ENCODE results near the gene MRPS7.

Gene MRPS7

DNA sequence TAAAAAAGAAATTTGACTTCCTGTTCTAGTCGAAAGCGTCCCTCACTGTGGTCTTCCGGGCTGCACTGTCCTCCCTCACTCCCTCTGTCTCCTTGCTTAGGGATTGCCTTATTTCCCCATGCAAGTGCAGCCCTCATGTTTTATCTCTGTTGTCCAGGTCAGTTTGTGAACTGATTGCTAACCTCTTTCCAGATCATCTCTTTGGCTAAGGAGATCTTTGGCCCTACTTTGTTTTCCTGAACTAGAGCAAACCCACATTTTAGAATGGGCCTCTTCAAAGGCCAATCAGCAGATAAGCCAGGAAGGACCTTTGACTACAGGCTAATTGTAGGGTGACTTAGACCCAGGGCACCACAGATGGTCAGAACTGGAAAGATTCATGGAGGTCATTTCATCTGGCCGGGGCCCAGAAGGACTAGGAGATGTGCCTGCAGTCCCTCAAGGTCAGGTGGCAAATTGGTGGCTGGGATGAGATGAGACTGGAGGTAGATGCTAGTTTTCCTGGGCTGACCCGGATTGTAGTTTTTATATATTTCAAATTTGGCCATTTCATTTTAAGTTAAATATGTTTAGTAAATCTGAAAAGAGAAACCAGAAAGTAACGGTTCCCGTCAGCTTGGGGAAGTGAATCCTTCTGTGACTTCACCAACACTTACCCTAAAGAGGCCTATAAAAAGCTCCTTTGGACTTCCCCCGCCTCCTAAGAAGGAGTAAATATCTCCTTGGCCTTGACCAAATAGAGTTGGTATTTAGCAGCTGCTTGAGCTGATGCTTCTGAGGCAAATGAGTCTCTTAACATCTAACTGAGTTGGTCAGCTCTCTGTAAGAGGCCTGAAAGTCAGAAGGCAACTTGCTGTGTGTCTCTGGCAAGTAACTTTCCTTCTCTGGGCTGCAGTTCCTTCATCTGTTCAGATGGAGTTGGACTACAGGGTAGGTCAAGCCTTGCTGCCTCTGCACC, 33.8 kb downstream of the MRPS7 start:
- no peak for TF ChIP-seq GATA1 (IDR thresholded peaks at IDR 0.05; ENCODE audit: low read depth, low read length)
- TF ChIP-seq POLR2A (IDR thresholded peaks at IDR 0.05; ENCODE audit: low read length), result no peak
- no peak for DNase-seq

DNA sequence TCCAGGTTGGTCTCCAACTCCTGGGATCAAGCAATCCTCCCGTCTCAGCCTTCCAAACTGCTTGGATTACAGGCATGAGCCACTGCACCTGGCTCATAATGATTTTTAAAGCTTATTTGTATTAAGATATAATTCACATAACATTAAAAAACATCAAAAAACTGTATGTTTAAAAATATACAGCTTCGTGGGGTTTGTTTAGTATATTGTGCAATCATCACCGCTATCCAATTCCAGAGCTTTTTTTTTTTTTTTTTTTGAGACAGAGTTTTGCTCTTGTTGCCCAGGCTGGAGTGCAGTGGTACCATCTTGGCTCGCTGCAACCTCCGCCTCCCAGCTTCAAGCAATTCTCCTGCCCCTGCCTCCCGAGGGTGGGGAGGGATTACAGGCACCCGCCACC, 38.6 kb downstream of the MRPS7 start:
- no peak for DNase-seq
- TF ChIP-seq POLR2A (IDR thresholded peaks at IDR 0.05; ENCODE audit: low read length) (no peak), GATA1 (IDR thresholded peaks at IDR 0.05; ENCODE audit: low read depth, low read length) (no peak)

DNA sequence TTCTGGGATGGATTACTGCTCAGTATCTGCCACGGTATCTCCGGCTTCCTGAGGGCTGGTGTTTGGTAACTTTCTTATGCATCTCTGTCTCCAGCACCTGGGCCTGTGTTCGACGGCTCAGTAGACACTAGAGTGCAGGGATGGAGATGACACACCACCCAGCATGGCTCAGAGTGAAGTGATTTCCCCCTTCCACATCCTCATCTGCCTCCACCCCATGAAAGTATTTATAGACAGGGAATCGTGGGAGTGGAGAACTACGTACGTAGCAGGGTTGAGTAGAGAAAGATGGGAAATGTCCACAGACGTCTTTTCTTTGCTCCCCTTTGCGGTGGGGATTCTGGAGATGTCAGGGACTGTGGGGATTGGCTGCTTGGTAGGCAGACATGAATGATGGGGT, 39.4 kb downstream of the MRPS7 start:
- DNase-seq, result no peak
- TF ChIP-seq POLR2A (IDR thresholded peaks at IDR 0.05; ENCODE audit: low read length) (no peak), GATA1 (IDR thresholded peaks at IDR 0.05; ENCODE audit: low read depth, low read length) (no peak)

DNA sequence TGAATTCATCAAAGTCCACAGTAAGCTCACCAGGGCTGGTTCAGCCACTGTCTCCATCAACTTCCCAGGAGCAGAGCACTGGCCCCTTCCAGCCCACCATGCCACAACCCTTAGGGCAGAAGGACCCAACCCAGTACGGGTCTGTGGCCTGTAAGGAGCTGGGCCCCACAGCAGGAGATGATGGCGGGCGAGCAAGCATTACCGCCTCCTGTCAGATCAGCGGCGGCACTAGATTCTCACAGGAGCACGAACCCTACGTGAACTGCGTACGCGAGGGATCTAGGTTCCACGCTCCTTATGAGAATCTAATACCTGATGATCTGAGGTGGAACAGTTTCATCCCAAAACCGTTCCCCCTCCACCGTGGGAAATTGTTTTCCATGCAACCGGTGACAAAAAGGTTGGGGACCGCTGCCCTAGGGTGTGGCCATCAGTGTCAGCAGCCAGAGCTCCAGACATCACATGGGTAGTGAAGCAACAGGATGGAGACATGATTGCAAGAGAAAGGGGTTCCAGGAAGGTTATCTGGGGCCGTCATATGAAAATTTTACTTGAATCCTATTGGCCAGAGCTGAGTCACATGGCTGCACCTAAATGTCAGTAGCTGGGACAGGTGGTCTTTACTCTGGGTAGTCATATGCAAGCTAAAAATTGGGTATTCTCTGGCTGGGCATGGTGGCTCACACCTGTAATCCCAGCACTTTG, 40.0 kb downstream of the MRPS7 start:
- no peak for TF ChIP-seq GATA1 (IDR thresholded peaks at IDR 0.05; ENCODE audit: low read depth, low read length)
- no peak for TF ChIP-seq POLR2A (IDR thresholded peaks at IDR 0.05; ENCODE audit: low read length)
- peak; percentile 37 to 40 for DNase-seq

DNA sequence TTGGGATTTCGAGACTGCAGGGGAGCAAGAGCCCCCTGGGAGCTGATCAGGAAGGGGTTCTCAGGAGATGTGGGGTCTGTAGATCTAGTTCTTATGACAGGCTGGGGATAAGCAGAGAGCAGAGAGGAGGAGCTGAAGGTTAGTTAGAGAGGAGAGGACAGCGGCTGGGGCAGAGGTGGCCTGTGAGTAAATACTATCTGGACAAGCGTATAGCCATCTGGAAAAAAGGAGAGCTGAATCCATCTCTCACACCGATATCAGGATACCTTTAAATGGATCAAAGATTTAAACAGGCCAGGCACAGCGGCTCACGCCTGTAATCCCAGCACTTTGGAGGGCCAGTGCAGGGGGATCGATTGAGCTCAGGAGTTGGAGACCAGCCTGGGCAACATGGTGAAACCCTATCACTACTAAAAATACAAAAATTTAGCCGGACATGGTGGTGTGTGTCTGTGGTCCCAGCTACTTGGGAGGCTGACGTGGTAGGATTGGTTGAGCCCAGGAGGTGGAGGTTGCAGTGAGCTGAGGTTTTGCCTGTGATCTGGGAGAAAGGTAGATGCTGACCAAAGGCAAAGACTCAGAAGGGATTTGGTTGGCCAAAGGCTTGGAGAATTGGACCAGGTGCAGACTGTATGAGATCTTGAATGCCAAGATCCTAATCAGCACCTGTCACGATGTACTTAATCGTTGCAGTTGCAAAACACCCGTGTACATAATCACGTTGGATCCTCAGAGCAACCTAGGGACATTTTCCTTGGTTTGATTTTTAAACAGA, 46.5 kb downstream of the MRPS7 start:
- no peak for DNase-seq
- TF ChIP-seq POLR2A (IDR thresholded peaks at IDR 0.05; ENCODE audit: low read length) (no peak), GATA1 (IDR thresholded peaks at IDR 0.05; ENCODE audit: low read depth, low read length) (no peak)

DNA sequence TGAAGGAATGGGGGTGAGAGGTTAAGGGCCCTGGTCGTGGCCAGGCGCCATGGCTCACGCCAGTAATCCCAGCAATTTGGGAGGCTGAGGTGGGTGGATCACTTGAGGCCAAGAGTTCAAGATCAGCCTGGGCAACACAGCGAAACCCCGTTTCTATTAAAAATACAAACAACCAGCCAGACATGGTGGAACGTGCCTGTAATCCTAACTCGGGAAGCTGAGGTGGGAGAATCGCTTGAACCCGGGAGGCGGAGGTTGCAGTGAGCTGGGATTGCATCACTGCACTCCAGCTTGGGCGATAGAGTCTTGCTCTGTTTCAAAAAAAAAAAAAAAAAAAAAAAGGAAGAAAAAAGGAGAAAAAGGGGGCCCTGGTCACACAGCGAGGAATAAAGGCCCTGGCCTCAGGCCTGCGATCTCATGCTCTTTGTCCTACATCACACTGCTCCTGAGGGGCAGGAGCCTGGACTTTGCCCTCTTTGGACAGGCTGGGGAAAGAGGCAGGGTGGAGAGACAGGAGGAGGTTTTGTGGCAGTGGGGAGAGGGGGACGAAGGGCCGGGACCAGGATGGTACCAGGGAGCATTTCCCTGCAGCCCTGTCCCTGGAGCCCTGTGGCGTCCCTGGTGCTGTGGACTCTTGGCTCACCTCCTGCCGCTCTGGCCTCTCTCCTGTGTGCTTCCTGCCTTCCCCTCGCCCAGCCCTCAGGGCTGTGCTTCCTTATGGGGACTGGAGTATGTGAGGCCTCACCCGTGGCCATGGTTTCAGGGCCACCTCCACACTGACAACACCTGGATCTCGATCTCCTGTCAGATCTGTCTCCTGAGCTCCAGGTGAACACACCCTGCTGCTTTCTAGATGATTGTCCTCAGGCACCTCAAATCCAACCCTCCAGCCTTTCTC, 47.3 kb downstream of the MRPS7 start:
- DNase-seq, result no peak
- no peak for TF ChIP-seq POLR2A (IDR thresholded peaks at IDR 0.05; ENCODE audit: low read length)
- TF ChIP-seq GATA1 (IDR thresholded peaks at IDR 0.05; ENCODE audit: low read depth, low read length), result no peak

DNA sequence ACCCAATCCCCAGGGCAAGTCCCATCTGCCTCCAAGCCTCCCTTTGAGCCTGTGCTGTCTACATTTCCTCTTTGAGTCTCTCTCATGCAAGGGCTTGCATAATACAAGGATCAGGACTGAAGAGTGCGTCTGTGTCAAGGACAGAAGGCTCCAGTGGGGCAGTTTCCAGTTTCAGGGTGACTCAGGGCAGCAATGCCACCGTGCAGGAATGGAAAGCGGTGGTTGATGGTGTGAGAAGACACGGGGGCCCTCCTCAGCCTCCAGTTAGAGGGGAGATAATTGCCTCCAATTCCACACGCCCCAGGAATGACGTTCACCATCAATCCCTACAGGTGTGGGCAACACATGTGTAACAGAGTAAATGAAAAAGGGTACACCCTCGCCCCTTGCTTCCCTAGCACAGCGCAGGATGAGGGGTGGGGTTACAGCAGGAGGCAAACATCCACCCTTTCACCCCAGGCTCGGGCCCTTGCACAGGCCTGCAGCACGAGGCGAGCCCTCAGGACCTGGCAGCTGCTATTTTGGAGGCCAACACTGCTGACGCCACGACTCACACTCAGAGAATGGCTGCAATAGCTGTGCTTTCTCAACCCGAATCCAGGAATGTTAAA, 52.4 kb downstream of the MRPS7 start:
- no peak for TF ChIP-seq POLR2A (IDR thresholded peaks at IDR 0.05; ENCODE audit: low read length)
- TF ChIP-seq GATA1 (IDR thresholded peaks at IDR 0.05; ENCODE audit: low read depth, low read length), result no peak
- no peak for DNase-seq

DNA sequence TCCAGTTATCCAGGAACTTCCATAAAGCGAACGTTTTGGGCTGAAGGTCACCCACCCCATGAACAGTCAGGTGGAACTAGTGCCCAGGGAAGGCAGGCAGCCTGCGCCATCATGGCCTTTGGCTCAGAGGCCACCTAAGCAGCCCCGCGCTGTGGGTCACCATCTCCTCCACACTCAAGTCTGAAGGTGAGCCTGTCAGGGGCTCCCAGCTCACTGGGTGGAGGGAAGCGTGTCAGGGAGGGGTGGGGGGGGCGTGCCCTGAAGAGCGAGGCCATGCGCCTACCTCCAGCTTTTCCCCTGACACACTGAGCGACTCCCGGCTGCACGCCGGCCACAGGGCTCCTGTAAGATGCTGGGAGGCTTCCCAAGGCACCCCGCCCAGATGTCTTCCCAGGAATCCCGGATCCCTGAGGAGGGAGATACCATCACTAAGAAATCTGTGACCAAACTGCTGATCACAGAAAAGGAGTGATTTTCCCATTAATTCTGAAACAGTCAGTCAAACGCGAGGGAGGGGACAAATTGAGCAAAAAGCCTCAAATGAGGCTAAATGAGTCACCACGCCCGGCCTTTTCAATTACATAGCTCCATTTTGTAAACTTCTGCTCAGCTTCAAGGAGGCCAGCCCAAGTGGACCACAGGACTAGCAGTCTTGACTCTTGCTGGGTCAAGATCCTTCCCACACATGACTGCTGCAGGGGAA, 54.0 kb downstream of the MRPS7 start:
- no peak for DNase-seq
- TF ChIP-seq POLR2A (IDR thresholded peaks at IDR 0.05; ENCODE audit: low read length) (no peak), GATA1 (IDR thresholded peaks at IDR 0.05; ENCODE audit: low read depth, low read length) (no peak)
